ENCODE data around the gene CTF1. TPM values are rescaled to one million over a fixed set of nuclear protein-coding genes. Genes with fewer than 3 reads are reported as not detected.

CTF1 gene
- total RNA-seq, 1 experiment from 2014 or later = 1.4 TPM

GRCh38 chr16:30904114-30904780 is 7.8 kb downstream of the CTF1 start:
- Mint-ChIP-seq H3K27me3 (ENCODE audit: low read depth) (peaks cover 20% of the 10 kb centered on the region), H3K36me3 (no peaks in the 10 kb centered on the region)

More at GRCh38 chr16:30904114-30904780, 7.8 kb downstream of the CTF1 start:
- peaks cover 9% of the 10 kb centered on the region for H3K4me1 Mint-ChIP-seq
- no peak for TF ChIP-seq IRF1 (CRISPR knock-in tag; IDR thresholded peaks at IDR 0.05)
- no peak for TF ChIP-seq KAT7 (CRISPR knock-in tag; IDR thresholded peaks at IDR 0.05; ENCODE audit: borderline replicate concordance)
- no peak for TF ChIP-seq MYBL2 (CRISPR knock-in tag; IDR thresholded peaks at IDR 0.05)
- no peak for TF ChIP-seq HMGXB4 (CRISPR knock-in tag; IDR thresholded peaks at IDR 0.05)
- no peak for TF ChIP-seq ATF6 (CRISPR knock-in tag; IDR thresholded peaks at IDR 0.05)
- TF ChIP-seq FOXP4 (CRISPR knock-in tag; IDR thresholded peaks at IDR 0.05) = no peak
- TF ChIP-seq ZNF671 (CRISPR knock-in tag; IDR thresholded peaks at IDR 0.05) = no peak
- TF ChIP-seq SOX15 (CRISPR knock-in tag; IDR thresholded peaks at IDR 0.05) = no peak
- TF ChIP-seq ERG (CRISPR knock-in tag; IDR thresholded peaks at IDR 0.05) = no peak
- TF ChIP-seq ARID4B (CRISPR knock-in tag; IDR thresholded peaks at IDR 0.05; ENCODE audit: borderline replicate concordance) = no peak
- TF ChIP-seq ZNF512 (CRISPR knock-in tag; IDR thresholded peaks at IDR 0.05; ENCODE audit: borderline replicate concordance) = no peak
- TF ChIP-seq ZNF416 (CRISPR knock-in tag; IDR thresholded peaks at IDR 0.05) = no peak
- peaks cover 3% of the 10 kb centered on the region; the same call in 1 of the 2 replicates for H3K9me3 Mint-ChIP-seq
- H3K4me3 Mint-ChIP-seq = no peak overlapping the region
- DNase-seq (ENCODE audit: low spot score) (no peak), ATAC-seq (no peak)
- ChIA-PET CTCF (interaction anchor here (5.1 kb wide), 1 partner anchor 59 kb away, joined by 95 read pairs; no protein-coding TSS in a partner anchor), POLR2A (no interaction called here)
- H3K27ac Mint-ChIP-seq = no peak overlapping the region
